ENCODE results near the gene AK9.
A peak's percentile ranks its signal among the peaks of the same experiment; 100 is the strongest.
"Not testable (repeated sequence)": the region's sequence is repeated elsewhere in the genome, so short reads cannot be mapped to it uniquely, and the experiment has no call there.

AK9 gene

DNA sequence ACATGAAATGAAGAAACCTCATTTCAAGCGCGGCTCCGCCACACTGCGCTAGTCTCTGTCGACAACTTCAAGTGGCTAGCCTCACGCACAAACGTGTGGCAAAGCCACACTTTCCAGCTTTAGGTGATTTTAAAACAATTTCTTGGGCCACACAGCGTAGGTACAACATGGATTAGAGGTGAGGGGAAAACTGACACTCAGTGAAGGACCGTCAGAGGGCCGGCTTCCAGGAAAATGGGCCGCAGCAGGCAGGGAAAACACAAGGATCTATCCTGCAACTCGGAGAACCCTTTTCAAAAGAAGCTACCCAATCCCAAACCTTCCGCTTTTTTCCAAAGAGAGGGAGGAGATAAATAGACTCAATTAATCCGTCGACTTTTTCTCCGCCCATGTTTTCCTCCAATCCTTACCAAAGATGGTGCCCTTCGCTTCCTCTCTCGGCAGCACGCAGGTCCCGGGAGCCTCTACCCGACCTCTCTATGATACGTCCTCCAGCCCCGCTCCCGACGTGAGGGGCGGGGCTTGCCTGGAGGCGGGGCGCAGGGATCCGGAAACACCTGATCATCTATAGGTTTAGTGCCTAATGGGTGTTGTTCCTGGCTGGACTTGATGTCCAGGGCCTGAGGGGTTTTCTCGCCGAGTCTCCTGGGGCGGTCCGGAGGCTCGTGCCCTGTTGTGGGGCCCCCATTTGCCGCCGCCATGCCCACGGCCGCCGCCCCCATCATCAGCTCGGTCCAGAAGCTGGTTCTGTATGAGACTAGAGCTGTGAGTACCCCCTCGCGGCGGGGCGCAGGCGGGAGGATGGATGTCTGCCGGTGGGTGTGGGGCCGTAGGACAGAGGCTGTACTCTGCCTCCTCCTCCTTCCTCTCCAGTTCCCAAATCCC is at the start of gene AK9, which contains the start of gene FIG4:
Gene AK9 (minus strand): TSS at position 466 of the 885 bp plus-strand sequence. CDS start 15,457 bp downstream, outside the sequence.
Gene FIG4 (plus strand): TSS at position 560 of the 885 bp plus-strand sequence. CDS start 140 bp downstream, at position 700.
- peak; percentile 89 to 90 for DNase-seq

- DNase-seq, result peak in 1 of 2 donors; percentile 12
Observed at GRCh38 chr6:109740787-109741186, 49.8 kb upstream of the AK9 start.

- DNase-seq, result no peak
Observed at GRCh38 chr6:109739686-109740085, 48.7 kb upstream of the AK9 start.

GRCh38 chr6:109738667-109739066 is 47.7 kb upstream of the AK9 start:
- no peak for DNase-seq

DNA sequence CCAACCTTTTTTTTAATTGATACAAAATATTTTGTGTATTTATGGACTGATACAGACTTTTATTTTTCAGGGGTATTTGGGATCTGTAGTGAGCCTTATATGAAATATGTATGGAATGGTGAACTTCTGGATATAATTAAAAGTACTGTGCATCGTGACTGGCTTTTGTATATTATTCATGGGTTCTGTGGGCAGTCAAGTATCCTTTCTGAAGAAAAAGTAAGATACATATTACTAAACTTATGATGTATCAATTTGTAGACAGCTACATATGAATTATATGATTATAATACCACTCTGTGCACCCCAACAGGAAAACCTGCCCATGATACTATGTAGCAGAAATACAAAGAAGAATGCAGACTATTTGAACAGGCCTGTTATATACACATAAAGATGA is 47.3 kb upstream of the AK9 start:
- no peak for DNase-seq

GRCh38 chr6:109736273-109737025 is 45.4 kb upstream of the AK9 start:
- DNase-seq, result no peak

DNA sequence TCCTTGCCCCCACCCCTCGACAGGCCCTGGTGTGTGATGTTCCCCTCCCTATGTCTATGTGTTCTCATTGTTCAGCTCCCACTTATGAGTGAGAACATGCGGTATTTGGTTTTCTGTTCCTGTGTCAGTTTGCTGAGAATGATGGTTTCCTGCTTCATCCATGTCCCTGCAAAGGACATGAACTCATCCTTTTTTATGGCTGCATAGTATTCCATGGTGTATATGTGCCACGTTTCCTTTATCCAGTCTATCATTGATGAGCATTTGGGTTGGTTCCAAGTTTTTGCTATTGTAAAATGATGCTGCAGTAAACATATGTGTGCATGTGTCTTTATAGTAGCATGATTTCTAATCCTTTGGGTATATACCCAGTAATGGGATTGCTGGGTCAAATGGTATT is 34.2 kb upstream of the AK9 start:
- DNase-seq, result not testable (repeated sequence)

- no peak for DNase-seq
Observed at GRCh38 chr6:109722564-109723254, 31.7 kb upstream of the AK9 start.

GRCh38 chr6:109722011-109722410 is 31.0 kb upstream of the AK9 start:
- no peak for DNase-seq

DNA sequence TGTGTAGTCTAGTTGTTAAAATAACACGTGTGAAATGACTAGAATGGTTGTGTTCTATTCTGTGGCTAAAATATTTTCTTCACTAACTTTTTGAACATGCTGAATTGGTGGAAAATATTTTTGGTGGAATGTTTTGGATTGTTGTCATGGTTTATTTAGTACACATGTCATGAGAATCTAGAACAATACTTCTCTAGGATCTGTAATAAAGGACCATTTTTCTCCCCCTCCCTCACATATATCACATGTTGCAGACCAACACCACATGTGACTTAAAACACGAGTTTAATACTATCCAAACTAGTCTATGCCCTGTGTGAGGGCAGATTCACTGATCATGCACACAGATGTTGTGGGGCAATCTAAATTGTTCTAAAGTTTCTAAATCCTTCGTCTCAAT is 29.3 kb upstream of the AK9 start:
- DNase-seq, result no peak

DNA sequence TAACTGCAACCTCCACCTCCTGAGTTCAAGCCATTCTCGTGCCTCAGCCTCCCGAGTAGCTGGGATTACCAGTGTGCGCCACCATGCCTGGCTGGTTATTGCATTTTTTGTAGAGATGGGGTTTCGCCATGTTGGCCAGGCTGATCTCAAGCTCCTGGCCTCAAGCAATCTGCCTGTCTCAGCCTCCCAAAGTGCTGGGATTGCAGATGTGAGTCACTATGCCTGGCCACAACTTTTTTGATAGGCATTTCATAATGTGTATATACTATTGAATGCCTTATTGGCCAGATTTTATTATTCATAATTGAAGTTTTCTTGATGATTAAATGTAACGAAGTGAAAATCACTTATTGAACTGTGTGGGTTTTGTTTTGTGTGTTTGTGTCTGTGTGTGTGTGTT is 28.0 kb upstream of the AK9 start:
- no peak for DNase-seq

GRCh38 chr6:109717971-109718370 is 27.0 kb upstream of the AK9 start:
- no peak for DNase-seq

DNA sequence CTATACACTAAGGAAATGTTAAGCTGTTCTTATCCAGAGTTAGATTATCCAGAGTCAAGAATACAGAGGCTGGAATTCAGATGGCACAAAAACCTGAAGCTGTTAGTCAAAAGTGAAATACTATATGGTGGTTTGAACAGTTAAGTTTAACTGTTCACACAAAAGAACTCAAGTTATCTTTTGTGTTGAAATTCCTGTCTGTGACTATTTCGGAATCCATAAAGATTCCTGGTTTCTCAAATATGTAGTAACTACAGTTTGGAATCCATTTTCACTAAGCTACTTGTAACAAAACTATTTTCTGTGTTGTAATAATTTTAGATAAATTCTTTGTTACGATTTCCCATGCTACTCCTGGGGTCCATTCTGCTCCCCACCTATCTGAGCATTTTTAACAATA is 24.6 kb upstream of the AK9 start:
- no peak for DNase-seq

- no peak for DNase-seq
Observed at GRCh38 chr6:109714611-109715010, 23.6 kb upstream of the AK9 start.

- DNase-seq, result no peak
Observed at GRCh38 chr6:109714166-109714565, 23.2 kb upstream of the AK9 start.

GRCh38 chr6:109713097-109713496 is 22.1 kb upstream of the AK9 start:
- DNase-seq, result no peak

DNA sequence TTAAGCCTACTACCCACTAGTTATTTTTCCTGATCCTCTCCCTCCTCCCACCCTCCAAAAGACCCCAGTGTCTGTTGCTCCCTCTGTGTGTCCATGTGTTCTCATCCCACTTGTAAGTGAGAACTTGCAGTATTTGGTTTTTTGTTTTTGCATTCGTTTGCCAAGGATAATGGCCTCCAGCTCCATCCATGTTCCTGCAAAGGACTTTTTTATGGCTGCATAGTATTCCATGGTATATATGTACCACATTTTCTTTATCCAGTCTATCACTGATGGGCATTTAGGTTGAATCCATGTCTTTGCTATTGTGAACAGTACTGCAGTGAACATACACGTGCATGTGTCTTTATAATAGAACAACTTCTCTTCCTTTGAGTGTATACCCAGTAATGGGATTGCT is 17.1 kb upstream of the AK9 start:
- not testable (repeated sequence) for DNase-seq

DNA sequence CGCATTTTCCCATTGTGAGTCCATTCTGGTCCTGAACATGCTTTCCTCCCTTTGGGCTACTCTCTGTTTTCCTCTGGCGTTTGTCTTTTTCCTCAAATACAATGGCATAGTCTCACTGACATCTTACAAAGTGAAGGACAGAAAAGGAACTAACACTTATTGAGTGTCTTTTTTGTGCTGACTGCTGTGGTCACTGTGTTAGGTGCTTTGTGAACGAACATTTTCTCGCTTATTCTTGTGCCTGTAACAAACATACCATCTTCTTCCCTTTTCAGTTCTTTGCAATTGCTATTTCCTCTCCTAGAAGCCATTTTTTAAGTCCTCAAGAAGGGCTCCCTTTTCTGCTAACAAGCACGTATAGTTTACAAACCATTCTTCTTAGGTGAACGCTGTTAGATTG is 15.5 kb upstream of the AK9 start:
- no peak for DNase-seq

DNA sequence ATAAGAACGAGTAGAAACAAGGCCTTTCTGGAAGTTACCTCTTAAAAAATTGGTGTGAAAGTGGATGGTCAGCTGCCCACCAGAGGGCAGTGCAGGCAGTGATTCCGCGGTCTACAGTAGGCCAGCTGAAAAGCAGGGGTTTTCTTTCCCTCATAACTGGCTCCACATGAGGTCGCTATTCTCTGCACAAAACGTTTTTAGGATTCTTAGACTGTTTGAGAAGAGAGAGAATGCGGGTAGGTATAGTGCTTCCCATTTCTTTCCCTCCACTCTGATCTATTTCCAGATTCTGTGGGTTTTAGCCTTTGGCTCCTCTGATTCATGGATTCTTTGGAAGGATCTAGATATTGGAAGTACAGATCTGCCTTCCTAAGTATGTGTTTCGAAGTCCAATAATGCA is 14.3 kb upstream of the AK9 start:
- peak; percentile 82 to 85 for DNase-seq

DNA sequence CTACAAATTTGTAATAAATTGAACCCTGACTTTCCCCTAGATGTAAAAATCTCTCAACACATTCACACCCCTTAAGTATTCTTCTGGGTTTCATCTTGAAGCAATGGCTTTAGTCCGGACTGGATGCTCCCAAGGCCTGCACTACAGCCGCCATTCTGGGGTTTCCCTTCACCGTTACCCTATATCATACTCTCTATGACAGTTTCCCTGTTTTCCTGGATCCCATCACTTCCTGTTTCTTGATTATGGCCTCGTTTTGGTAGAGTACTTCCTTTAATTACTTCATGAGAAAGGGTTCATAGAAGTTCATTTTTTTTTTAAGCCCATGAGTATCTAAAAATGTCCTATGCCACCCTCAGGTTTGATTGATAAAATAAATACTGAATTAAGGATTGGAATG is 11.8 kb upstream of the AK9 start:
- DNase-seq, result no peak

GRCh38 chr6:109701774-109702173 is 10.8 kb upstream of the AK9 start:
- DNase-seq, result no peak

GRCh38 chr6:109701221-109701620 is 10.2 kb upstream of the AK9 start:
- DNase-seq, result no peak

DNA sequence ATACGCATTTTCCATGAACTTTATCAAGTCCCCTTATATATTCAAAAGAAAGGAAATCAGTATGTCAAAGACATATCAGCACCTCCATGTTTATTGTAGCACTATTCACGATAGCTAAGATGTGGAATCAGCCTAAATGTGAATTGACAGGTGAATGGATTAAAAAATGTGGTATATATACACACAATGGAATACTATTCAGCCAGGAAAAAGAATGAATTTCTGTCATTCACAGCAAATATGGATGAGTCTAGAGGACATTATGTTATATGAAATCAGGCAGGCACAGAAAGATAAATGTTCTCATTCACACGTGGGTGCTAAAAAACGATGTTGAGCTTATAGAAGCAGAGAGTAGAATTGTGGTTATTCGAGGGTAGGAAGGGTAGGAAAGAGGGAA is 5.4 kb upstream of the AK9 start:
- no peak for DNase-seq

All from CD4-positive, alpha-beta T cell treated with Interleukin-4 for 1 hour (primary cell).